Loucy (cell line): ENCODE measurements around the gene HOXB8.

ENCODE experiments used
- H2AFZ ChIP-seq: fragments of 200-600 bp; sonication (generic); 2 replicates; pipeline ENCODE4 v1.6.0; 2016; ENCODE audit warnings: antibody characterized with exemption, mild to moderate bottlenecking, low read length, moderate library complexity
- H3F3A ChIP-seq: fragments of 200-600 bp; 2 replicates; pipeline ENCODE4 v1.6.0; 2016; ENCODE audit warnings: antibody characterized with exemption, low read depth, mild to moderate bottlenecking
- H3K27me3 ChIP-seq: fragments of 200-600 bp; sonication (generic); 2 replicates; pipeline ENCODE4 v1.6.1; 2014; ENCODE audit warnings: low read length, mild to moderate bottlenecking; ENCODE audit not compliant: insufficient read depth, poor library complexity, severe bottlenecking
- H3K36me3 ChIP-seq: fragments of 200-600 bp; sonication (generic); 2 replicates; pipeline ENCODE4 v1.6.1; 2016; ENCODE audit warnings: low read length; ENCODE audit not compliant: insufficient read depth
- H3K4me1 ChIP-seq: fragments of 200-600 bp; sonication (generic); 2 replicates; pipeline ENCODE4 v1.5.1; 2014; ENCODE audit warnings: low read length, mild to moderate bottlenecking; ENCODE audit not compliant: insufficient read depth, poor library complexity, severe bottlenecking
- H3K4me2 ChIP-seq: fragments of 200-600 bp; sonication (generic); 2 replicates; pipeline ENCODE4 v1.6.0; 2014; ENCODE audit warnings: antibody characterized with exemption, low read length, low read depth, mild to moderate bottlenecking; ENCODE audit not compliant: poor library complexity, severe bottlenecking
- H3K4me3 ChIP-seq: fragments of 200-600 bp; sonication (generic); 2 replicates; pipeline ENCODE4 v1.5.1; 2014; ENCODE audit warnings: low read length, mild to moderate bottlenecking, mixed read lengths; ENCODE audit not compliant: poor library complexity, severe bottlenecking
- H3K79me2 ChIP-seq: fragments of 200-600 bp; sonication (generic); 2 replicates; pipeline ENCODE4 v1.6.1; 2014; ENCODE audit warnings: low read length; ENCODE audit not compliant: insufficient read depth
- H3K9ac ChIP-seq: fragments of 200-600 bp; sonication (generic); 2 replicates; pipeline ENCODE4 v1.6.0; 2014; ENCODE audit warnings: mild to moderate bottlenecking, low read depth, low read length, moderate library complexity; ENCODE audit not compliant: poor library complexity, severe bottlenecking
- H3K9me2 ChIP-seq: fragments of 200-600 bp; sonication (generic); replicated peaks from 2 replicates; pipeline ENCODE4 v1.6.1; 2016; ENCODE audit warnings: low read depth, low read length, mixed read lengths
- H3K9me3 ChIP-seq: fragments of 200-600 bp; sonication (generic); 2 replicates; pipeline ENCODE4 v1.6.1; 2014; ENCODE audit warnings: mild to moderate bottlenecking, antibody characterized with exemption, low read length, low read depth; ENCODE audit not compliant: insufficient read depth
- H4K20me1 ChIP-seq: fragments of 200-600 bp; sonication (generic); 2 replicates; pipeline ENCODE4 v1.6.0; 2014; ENCODE audit warnings: antibody characterized with exemption, low read length, mild to moderate bottlenecking; ENCODE audit not compliant: insufficient read depth, poor library complexity, severe bottlenecking
- EZH2phosphoT487 ChIP-seq: fragments of 200-600 bp; IDR thresholded peaks from 2 replicates; pipeline ENCODE4 v1.6.1; 2018; ENCODE audit warnings: antibody characterized with exemption, mild to moderate bottlenecking, moderate library complexity, borderline replicate concordance
- TF ChIP-seq, protein P1 (sequence below): fragments of 200-600 bp; sonication (generic); conservative IDR thresholded peaks from 2 replicates; pipeline ENCODE4 v1.5.1; 2014; ENCODE audit warnings: mild to moderate bottlenecking, antibody characterized with exemption, low read length

Gene HOXB8

DNA sequence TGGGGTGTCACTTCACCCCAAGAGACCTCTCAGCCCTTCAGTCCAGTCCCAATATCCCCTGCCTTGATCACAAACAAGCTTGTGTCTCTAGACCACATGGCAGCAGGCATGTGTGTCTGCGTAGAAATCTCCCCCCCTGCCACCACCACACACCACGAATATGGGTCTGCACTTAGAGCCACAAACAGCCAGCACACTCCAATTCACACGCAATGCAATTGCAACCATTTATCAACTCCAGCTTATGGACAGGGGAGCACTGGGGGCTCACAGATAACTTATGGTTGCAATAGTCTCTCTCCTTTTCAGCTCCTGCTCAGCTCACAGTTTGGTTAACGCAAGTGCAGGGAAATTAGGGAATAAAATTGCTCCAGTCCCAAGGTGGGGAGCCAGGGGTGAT lies 8.5 kb upstream of the HOXB8 start:
- Histone ChIP-seq H3K9me3 (no peaks in the 10 kb centered on the region), H2AFZ (no peak overlapping the region), H3K27me3 (peaks cover 39% of the 10 kb centered on the region), H3K9me2 (no peaks in the 10 kb centered on the region), H3K36me3 (peaks cover 8% of the 10 kb centered on the region; the same call in 1 of the 2 replicates), H3F3A (0 out of 2 replicates have a peak, but pooled peaks cover 4% of the 10 kb centered on the region), H3K4me3 (peak overlapping the region; percentile 89), H3K4me1 (peaks cover 58% of the 10 kb centered on the region), H4K20me1 (peaks cover 24% of the 10 kb centered on the region), H3K9ac (peak overlapping the region; percentile 100), H3K79me2 (peaks cover 96% of the 10 kb centered on the region), H3K4me2 (peak overlapping the region; percentile 98)
- TF ChIP-seq EZH2phosphoT487, result no peak
- TF ChIP-seq, protein P1, sequence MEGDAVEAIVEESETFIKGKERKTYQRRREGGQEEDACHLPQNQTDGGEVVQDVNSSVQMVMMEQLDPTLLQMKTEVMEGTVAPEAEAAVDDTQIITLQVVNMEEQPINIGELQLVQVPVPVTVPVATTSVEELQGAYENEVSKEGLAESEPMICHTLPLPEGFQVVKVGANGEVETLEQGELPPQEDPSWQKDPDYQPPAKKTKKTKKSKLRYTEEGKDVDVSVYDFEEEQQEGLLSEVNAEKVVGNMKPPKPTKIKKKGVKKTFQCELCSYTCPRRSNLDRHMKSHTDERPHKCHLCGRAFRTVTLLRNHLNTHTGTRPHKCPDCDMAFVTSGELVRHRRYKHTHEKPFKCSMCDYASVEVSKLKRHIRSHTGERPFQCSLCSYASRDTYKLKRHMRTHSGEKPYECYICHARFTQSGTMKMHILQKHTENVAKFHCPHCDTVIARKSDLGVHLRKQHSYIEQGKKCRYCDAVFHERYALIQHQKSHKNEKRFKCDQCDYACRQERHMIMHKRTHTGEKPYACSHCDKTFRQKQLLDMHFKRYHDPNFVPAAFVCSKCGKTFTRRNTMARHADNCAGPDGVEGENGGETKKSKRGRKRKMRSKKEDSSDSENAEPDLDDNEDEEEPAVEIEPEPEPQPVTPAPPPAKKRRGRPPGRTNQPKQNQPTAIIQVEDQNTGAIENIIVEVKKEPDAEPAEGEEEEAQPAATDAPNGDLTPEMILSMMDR, result no peak

DNA sequence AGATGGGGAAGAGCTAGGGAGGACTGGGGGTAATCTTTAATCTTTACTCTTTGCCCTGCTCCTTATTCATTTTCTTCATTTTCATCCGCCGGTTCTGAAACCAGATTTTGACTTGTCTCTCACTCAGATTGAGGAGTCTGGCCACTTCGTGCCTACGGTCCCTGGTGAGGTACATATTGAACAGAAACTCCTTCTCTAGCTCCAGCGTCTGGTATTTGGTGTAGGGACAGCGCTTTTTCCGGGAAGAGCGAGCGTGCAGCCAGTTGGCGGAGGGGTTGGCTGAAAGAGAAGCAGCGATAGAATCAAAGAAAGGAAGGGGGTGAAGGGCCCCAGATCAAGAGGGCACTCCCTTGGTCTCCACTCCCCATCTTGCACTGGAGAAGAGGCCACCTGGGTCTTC lies 7.8 kb upstream of the HOXB8 start:
- Histone ChIP-seq H3K79me2 (peaks cover 96% of the 10 kb centered on the region), H3K9me3 (no peaks in the 10 kb centered on the region), H3K4me3 (peak overlapping the region; percentile 89), H3K9ac (peak overlapping the region; percentile 100), H3F3A (0 out of 2 replicates have a peak, but pooled peaks cover 4% of the 10 kb centered on the region), H3K4me1 (peaks cover 52% of the 10 kb centered on the region), H3K9me2 (no peaks in the 10 kb centered on the region), H3K36me3 (peaks cover 8% of the 10 kb centered on the region; the same call in 1 of the 2 replicates), H3K27me3 (peaks cover 39% of the 10 kb centered on the region), H2AFZ (no peak overlapping the region), H3K4me2 (peak overlapping the region; percentile 98), H4K20me1 (peaks cover 24% of the 10 kb centered on the region)
- TF ChIP-seq EZH2phosphoT487, result no peak
- TF ChIP-seq, protein P1, result no peak

DNA sequence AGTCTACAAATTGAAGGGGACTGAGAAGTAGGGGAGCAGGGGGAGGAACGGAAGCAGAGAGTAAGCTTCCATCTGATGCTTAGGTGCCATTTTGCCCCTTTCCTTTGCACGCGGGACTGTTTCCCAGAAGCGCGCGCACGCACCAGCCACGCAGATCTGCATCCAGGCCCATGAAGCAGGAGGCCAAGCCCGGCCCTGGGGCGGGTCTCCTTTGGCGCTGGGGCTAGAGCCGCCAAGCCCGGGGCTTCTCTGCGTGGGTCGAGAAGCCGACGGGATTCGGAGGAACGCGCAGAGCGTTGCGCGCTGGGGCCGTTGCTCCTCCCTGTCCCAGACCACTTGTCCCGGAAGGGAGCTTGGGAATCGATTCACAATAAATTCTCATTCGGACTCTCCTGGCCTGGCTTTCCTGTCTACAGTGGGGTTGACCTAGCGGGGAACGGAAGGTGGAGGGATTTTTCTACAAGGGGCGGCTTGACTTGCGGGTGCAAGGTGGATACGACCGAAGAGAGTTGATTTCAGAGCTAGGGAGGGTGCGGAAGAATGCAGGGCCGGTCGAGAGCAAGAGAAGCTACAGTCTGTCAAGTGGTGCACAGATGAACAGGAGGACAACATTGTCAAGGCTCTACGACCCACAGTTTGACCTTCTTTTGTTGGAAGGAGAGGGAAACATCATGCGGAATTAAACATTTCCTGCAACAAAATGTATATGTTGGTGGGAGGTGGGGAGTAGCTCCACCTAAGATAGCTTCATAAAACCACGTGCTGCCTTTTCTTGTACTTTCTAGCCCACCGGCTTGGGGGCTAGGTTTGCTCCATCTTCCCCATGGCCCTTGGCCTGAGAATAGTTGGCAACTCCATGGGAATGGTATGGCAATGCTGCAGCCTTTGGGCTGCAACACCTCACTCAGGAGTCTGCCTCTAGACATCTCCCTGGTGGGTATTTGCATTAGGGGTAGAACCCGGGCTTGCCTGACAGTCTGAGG lies 6.6 kb upstream of the HOXB8 start:
- peak overlapping the region; percentile 100 for H3K9ac ChIP-seq
- peaks cover 24% of the 10 kb centered on the region for H4K20me1 ChIP-seq

More for the DNA sequence above, 6.6 kb upstream of the HOXB8 start:
- Histone ChIP-seq H2AFZ (no peak overlapping the region), H3K36me3 (peaks cover 8% of the 10 kb centered on the region; the same call in 1 of the 2 replicates), H3K4me2 (peak overlapping the region; percentile 98), H3K4me3 (peak overlapping the region; percentile 89), H3F3A (0 out of 2 replicates have a peak, but pooled peaks cover 4% of the 10 kb centered on the region), H3K79me2 (peaks cover 96% of the 10 kb centered on the region), H3K27me3 (peaks cover 39% of the 10 kb centered on the region), H3K4me1 (peaks cover 47% of the 10 kb centered on the region), H3K9me3 (no peaks in the 10 kb centered on the region), H3K9me2 (no peaks in the 10 kb centered on the region)
- TF ChIP-seq, protein P1, result no peak
- no peak for TF ChIP-seq EZH2phosphoT487
